ENCODE measurements around the gene PLEKHD1. TPM values are rescaled to one million over a fixed set of nuclear protein-coding genes. Genes with fewer than 3 reads are reported as not detected.

Gene PLEKHD1
- total RNA-seq, 2 donors from 2014 or later, result 0.15 to 0.24 TPM

GRCh38 chr14:69501423-69501838 is 16.9 kb downstream of the PLEKHD1 start:
- DNase-seq, result peak; percentile 34
- ATAC-seq, result peak; percentile 78 to 92
- intact Hi-C loops (cut with DNase I), result no loop called here

DNA sequence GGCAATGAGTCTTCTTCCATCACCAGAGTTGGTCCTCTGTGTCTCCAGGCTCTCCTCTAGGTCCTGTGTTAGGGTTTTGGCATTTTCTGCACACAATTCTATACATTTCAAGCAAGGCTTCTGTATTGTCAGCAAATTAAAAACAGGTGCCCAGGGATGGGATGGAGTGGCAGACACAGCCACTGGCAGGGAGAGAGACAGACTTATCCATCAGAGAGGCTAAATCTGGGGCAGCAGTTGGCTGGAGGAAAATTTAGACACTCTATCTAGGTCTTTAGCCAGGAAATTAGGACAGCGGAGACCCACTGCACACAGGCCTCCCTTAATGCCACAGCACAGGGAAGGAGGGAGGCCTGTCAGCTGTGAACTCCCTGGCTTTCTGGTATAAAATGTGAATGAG is 20.2 kb downstream of the PLEKHD1 start:
- intact Hi-C loops (cut with DNase I), result no loop called here
- DNase-seq, result no peak
- no peak for ATAC-seq

DNA sequence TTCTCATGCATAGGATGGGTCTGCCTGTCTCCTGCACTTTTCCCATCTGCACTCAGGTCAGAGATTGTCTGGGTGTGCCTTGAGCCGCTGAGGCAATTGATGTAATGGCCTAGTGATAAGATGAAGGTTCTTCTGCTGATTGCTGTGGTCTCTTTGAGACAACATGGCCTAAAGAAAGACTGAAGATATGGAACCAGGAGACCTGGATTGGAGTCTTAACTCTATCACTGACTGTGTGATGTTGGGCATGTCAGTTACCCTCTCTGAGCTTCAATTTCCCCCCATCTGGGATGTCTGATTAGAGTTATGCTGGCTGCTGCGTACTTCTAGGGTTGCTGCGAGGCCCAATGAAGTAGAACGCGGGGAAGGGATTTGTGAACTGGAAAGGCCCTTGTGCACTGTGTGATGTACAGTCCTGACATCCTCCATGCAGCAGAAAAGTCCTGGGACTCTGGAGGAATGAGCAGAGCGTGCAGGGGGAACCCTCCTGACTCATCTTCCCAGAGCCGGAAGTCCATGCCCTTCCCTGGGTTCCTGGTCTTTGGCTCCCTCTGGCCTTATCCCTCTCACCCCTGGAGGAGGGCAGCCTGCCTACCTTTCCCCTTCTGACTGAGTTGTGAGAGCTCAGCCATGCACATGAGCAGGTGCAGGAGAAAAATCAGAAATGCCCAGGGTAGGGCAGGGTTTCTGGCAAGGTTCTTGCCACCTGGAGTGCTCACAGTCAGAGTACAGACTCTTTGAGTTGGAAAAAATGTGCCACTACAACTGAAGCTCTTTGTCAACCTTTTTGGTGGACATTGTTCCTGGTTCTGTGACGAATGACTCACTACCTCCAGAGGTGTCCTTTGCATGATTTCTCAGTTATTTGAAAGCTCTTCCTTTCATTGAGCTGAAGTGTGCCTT is 21.1 kb downstream of the PLEKHD1 start:
- DNase-seq (no peak), ATAC-seq (no peak)
- intact Hi-C loops (cut with DNase I), result no loop called here

DNA sequence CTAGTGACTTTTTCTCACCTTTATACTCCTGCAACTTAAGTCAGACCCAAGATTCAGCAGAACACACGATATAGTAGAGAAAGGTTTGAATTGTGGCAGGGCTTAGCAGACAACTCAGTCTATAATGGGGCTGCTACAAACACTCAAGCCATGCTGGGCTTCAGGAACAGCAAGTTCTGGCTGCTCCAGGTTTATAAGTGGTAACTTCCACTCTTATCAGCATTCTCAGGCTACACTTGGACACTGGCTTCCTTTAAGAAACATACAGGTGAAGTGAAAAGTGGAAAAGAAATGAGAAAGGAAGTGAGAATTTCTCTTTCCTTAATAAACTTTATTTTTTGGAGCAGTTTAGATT is 21.7 kb downstream of the PLEKHD1 start:
- ATAC-seq, result no peak
- intact Hi-C loops (cut with DNase I), result no loop called here

GRCh38 chr14:69518289-69519101 is 34.0 kb downstream of the PLEKHD1 start:
- no peak for DNase-seq
- intact Hi-C loops (cut with DNase I), result no loop called here
- ATAC-seq, result no peak

More for the DNA sequence above, 21.7 kb downstream of the PLEKHD1 start:
- no peak for DNase-seq

GRCh38 chr14:69519204-69520100 is 34.9 kb downstream of the PLEKHD1 start:
- no peak for ATAC-seq
- intact Hi-C loops (cut with DNase I), result no loop called here
- DNase-seq, result no peak

- no peak for ATAC-seq
- intact Hi-C loops (cut with DNase I), result no loop called here
These were observed 37.5 kb downstream of the PLEKHD1 start for GRCh38 chr14:69522026-69522425.

DNA sequence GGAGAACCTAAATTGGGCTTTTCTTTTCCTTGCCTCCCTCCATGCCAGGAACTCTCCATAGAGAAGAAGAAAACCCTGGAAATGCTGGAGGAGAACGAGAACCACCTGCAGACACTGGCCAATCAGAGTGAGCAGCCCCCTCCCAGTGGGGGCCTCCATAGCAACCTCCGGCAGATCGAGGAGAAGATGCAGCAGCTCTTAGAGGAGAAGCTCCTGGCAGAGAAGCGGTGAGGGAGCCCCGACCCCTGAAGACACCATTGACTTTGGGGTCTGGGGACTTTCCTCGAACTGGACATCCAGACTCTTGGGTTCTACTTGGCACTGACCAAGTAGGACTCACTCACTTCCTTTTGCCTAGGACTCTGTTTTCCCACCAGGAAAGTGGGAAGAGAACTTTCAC is 41.4 kb downstream of the PLEKHD1 start:
- intact Hi-C loops (cut with DNase I), result no loop called here
- ATAC-seq, result no peak
- DNase-seq, result no peak

More at GRCh38 chr14:69522026-69522425, 37.5 kb downstream of the PLEKHD1 start:
- no peak for DNase-seq

DNA sequence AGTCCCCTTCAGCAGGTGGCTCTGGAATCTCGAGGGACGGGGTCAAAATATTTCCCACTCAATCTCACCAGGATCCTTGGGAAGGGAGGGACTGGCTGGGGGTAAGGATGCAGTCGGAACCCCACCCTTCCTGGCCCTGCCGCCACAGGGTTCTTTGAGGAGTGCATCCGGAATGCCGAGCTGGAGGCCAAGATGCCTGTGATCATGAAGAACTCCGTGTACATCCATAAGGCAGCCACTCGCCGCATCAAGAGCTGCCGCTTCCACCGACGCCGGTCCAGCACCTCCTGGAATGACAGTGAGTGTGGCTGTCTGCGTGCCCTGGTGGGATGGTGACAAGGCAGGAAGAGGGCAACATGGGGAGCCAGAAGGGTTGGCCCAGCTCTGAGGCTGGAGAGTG is 43.1 kb downstream of the PLEKHD1 start:
- intact Hi-C loops (cut with DNase I), result no loop called here
- DNase-seq (no peak), ATAC-seq (no peak)

- intact Hi-C loops (cut with DNase I), result no loop called here
- DNase-seq (no peak), ATAC-seq (no peak)
These were observed 43.6 kb downstream of the PLEKHD1 start for GRCh38 chr14:69528143-69528542.

DNA sequence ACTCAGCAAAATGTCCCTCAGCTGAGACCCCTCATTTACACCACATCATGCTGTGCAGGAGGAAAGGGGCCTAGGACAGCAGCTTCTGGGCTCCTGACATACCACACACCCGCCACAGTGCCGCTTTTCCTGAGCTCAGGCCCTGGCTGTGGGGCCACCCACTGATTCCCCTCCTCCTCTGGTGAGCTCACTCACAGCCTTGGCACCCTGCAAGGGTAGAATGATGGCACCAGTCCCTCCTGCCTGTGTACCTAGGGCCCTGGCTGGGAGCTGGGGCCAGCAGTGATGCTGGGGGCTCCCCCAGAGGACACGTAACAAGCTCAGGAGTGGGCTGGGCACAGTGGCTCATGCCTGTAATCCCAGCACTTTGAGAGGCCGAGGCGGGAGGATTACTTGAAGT is 44.4 kb downstream of the PLEKHD1 start:
- ATAC-seq (no peak), DNase-seq (no peak)
- intact Hi-C loops (cut with DNase I), result no loop called here

DNA sequence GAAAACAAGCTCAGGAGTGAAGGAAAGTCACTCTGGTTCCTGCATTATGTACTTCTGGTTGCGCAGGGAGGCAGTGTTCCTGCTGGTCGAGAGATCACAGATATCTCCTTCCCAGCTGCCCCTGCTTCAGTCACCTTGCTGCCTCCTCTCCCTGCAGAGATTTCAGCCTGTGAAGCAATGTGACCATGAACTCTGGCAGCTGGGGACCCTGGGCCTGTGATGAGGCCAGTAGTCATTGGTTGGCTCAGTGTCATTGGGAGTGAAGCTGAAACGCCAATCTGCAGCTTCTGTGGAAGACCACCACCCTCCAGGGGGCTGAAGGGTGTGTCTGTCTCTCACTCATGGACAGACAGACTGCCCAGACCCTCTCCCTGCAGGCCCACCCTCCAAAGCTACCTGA is 45.0 kb downstream of the PLEKHD1 start:
- intact Hi-C loops (cut with DNase I), result no loop called here
- DNase-seq (no peak), ATAC-seq (no peak)

DNA sequence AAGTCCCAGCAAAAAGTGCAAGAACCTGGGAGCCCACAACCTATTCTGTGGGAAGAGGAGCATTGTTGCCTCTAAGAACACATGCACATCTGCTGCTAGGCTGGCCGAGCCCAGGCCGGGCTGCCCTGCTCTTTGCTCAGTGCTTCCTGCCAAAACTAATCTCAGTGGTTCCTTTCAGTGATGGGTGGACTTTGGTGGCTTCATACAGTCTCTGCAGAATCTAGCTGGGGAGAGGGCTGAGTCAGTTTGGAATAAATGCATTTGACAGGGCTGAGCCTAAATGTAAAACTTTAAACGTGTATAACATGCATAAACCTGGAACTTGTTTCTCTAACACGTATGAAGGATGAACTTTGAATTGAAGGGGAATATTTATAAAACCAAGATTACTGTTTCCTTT is 45.6 kb downstream of the PLEKHD1 start:
- intact Hi-C loops (cut with DNase I), result no loop called here
- no peak for ATAC-seq
- DNase-seq, result no peak

- DNase-seq (no peak), ATAC-seq (no peak)
- intact Hi-C loops (cut with DNase I), result no loop called here
These were observed 46.6 kb downstream of the PLEKHD1 start for GRCh38 chr14:69531135-69531534.

- DNase-seq (no peak), ATAC-seq (no peak)
- intact Hi-C loops (cut with DNase I), result no loop called here
These were observed 48.2 kb downstream of the PLEKHD1 start for GRCh38 chr14:69532561-69533340.

- intact Hi-C loops (cut with DNase I), result loop anchor here in 1 of 2 donors (5.0 kb wide), 1 partner anchor 192 kb away; no protein-coding TSS in a partner anchor
- DNase-seq (peak; percentile 42), ATAC-seq (peak; percentile 59 to 72)
These were observed 50.8 kb downstream of the PLEKHD1 start for GRCh38 chr14:69535230-69535848.

GRCh38 chr14:69536971-69537370 is 52.4 kb downstream of the PLEKHD1 start:
- intact Hi-C loops (cut with DNase I), result loop anchor here in 1 of 2 donors (5.0 kb wide), 1 partner anchor 190 kb away; no protein-coding TSS in a partner anchor
- DNase-seq (no peak), ATAC-seq (no peak)

DNA sequence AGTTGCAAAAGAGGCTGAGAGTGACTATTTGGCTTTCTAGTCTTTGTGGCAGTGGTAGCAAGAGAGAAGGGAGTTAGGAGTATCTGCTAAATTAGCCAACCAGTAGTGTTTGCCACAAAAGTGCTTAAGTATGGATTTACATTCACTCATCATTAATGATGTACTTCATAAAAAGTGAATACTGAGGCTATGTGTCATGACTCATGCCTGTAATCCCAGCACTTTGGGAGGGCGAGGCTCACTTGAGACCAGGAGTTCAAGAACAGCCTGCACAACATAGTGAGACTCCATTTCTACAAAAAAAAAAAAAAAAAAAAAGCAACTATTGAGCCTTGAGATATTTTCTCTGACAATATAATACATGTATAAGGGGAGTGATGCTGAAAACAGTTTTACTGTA is 53.4 kb downstream of the PLEKHD1 start:
- intact Hi-C loops (cut with DNase I), result loop anchor here in 1 of 2 donors (5.0 kb wide), 1 partner anchor 189 kb away; no protein-coding TSS in a partner anchor
- ATAC-seq (no peak), DNase-seq (no peak)
